ENCODE results near the gene MMP23B. TPM values are rescaled to one million over a fixed set of nuclear protein-coding genes. Genes with fewer than 3 reads are reported as not detected.

The MMP23B gene
- total and polyA plus RNA-seq, 2 of the 8 experiments (the other 6 are each of a cell fraction or from before 2014, with no cell fraction given): 9.2 to 14.6 TPM

- Histone ChIP-seq H3K36me3 (ENCODE audit: control insufficient read depth in 2 of 4, insufficient read depth in 4 of 4, low read length in 3 of 4) (no peaks in the 10 kb centered on the region), H2BK15ac (ENCODE audit: low read length) (no peak overlapping the region), H2AFZ (ENCODE audit: low read length) (no peak overlapping the region), H3K9me3 (ENCODE audit: insufficient read depth in 2 of 2, low read depth in 1 of 2, low read length in 1 of 2) (no peaks in the 10 kb centered on the region), H2BK120ac (replicated peaks; ENCODE audit: low read depth, low read length) (no peak overlapping the region), H3K14ac (ENCODE audit: insufficient read length) (no peak overlapping the region), H4K8ac (ENCODE audit: extremely low read depth, insufficient read depth, low read length) (no peak overlapping the region), H2BK5ac (ENCODE audit: low read depth, low read length) (no peak overlapping the region), H3K79me1 (ENCODE audit: low read depth, low read length) (no peaks in the 10 kb centered on the region), H2BK12ac (ENCODE audit: low read depth, low read length) (no peak overlapping the region), H3K9ac (replicated peaks in 1 of 4; ENCODE audit: extremely low read depth in 1 of 4, low read depth in 3 of 4, low read length in 3 of 4) (no peak overlapping the region), H3K56ac (replicated peaks; ENCODE audit: insufficient read length, low read depth, low read length) (no peak overlapping the region), H3K27me3 (replicated peaks in 1 of 4; ENCODE audit: control insufficient read depth in 3 of 4, extremely low read depth in 1 of 4, insufficient read depth in 3 of 4, low read length in 3 of 4) (peaks cover 13 to 41% (median 34%) of the 10 kb centered on the region in 4 experiments), H2BK20ac (ENCODE audit: low read length) (no peak overlapping the region), H3K18ac (ENCODE audit: extremely low read depth, low read length) (no peak overlapping the region), H4K20me1 (replicated peaks in 1 of 2; ENCODE audit: control insufficient read depth in 1 of 2, insufficient read depth in 2 of 2, low read length in 2 of 2) (peaks cover 2 to 6% of the 10 kb centered on the region in 2 experiments), H4K91ac (replicated peaks; ENCODE audit: insufficient read length, low read length) (no peak overlapping the region), H3K23me2 (ENCODE audit: low read depth, low read length) (peaks cover 16% of the 10 kb centered on the region; the same call in 1 of the 2 replicates), H3K4me1 (replicated peaks in 1 of 4; ENCODE audit: control insufficient read depth in 3 of 4, insufficient read depth in 4 of 4, low read length in 3 of 4) (peaks cover 0 to 24% (median 18%) of the 10 kb centered on the region in 4 experiments; a peak in 6 of 7 replicates), H3K4me2 (ENCODE audit: insufficient read depth in 1 of 2, low read depth in 2 of 2, low read length in 2 of 2) (no peak overlapping the region), H4K5ac (ENCODE audit: insufficient read length, low read depth, low read length) (no peak overlapping the region), H2AK5ac (ENCODE audit: low read depth, low read length) (no peak overlapping the region), H3K27ac (ENCODE audit: low read depth, low read length) (no peak overlapping the region), H3K23ac (ENCODE audit: insufficient read length) (no peak overlapping the region), H3K4me3 (ENCODE audit: extremely low read depth in 1 of 4, insufficient read depth in 2 of 4, low read depth in 3 of 4, low read length in 4 of 4) (no peak overlapping the region), H3K79me2 (ENCODE audit: control insufficient read depth in 1 of 2, insufficient read depth in 2 of 2, low read length in 2 of 2) (no peaks in the 10 kb centered on the region), H3K4ac (replicated peaks; ENCODE audit: insufficient read length, low read depth, low read length) (no peak overlapping the region)
- DNase-seq (ENCODE audit: low read depth in 1 of 2, low spot score in 2 of 2): no peak
- WGBS, 2 experiments (ENCODE audit: extremely low coverage in 1 of 2, insufficient coverage in 1 of 2, insufficient read length in 1 of 2, insufficient replicate concordance in 2 of 2, low coverage in 1 of 2, low lambda C conversion rate in 2 of 2, missing lambda C conversion rate in 1 of 2): 95% methylated on average over 15 of the region's 15 CpGs; no CpG with 5 or more reads in 1 of the 2 experiments
- POLR2A ChIA-PET (ENCODE audit: partially characterized antibody): interaction anchor here (0.9 to 2.5 kb wide), 3 partner anchors 10 to 28 kb away, joined by 3 to 14 read pairs (median 3); partner anchors contain the start of gene MIB2
- CTCF ChIA-PET (ENCODE audit: partially characterized antibody): interaction anchor here (0.8 to 2.0 kb wide), 5 partner anchors 12 to 18 kb away, joined by 3 to 8 read pairs (median 4); no protein-coding TSS in a partner anchor
- FAIRE-seq: no peak
- TF ChIP-seq YY1 (IDR thresholded peaks at IDR 0.05; ENCODE audit: low read depth, low read length) (no peak), SP1 (IDR thresholded peaks at IDR 0.05; ENCODE audit: low read depth, low read length) (no peak), RXRA (IDR thresholded peaks at IDR 0.05; ENCODE audit: insufficient read depth, low read depth, low read length) (no peak), BRCA1 (IDR thresholded peaks at IDR 0.05; ENCODE audit: low read depth, low read length) (no peak), BCL11A (IDR thresholded peaks at IDR 0.05; ENCODE audit: low read depth in 2 of 2, low read length in 2 of 2) (no peak), SIN3A (conservative IDR thresholded peaks at IDR 0.05 in 1 of 2, IDR thresholded peaks at IDR 0.05 in 1 of 2; ENCODE audit: low read depth in 1 of 2, low read length in 2 of 2) (no peak), SUZ12 (IDR thresholded peaks at IDR 0.05; ENCODE audit: low read length) (no peak), ZNF274 (IDR thresholded peaks at IDR 0.05; ENCODE audit: borderline replicate concordance, extremely low read depth, low read length) (no peak), HDAC2 (IDR thresholded peaks at IDR 0.05; ENCODE audit: borderline replicate concordance in 1 of 2, low read depth in 2 of 2, low read length in 2 of 2) (no peak), TAF1 (IDR thresholded peaks at IDR 0.05; ENCODE audit: low read depth, low read length) (no peak)
These were observed 30.2 kb upstream of the MMP23B start for GRCh38 chr1:1601564-1602303.
